Glutamatergic neuron (in vitro differentiated cells): Measurements from ENCODE around the gene MEIS3. TPM values are rescaled to one million over a fixed set of nuclear protein-coding genes. Genes with fewer than 3 reads are reported as not detected.

ENCODE experiments used
- DNase-seq: peaks from one replicate; pipeline ENCODE4 v3.0.0; 2022
- H3K27ac Mint-ChIP-seq: one replicate; pipeline ENCODE4 v1.8.0; 2020; ENCODE audit warnings: mild to moderate bottlenecking, mixed read lengths, inconsistent platforms; ENCODE audit not compliant: unreplicated experiment
- H3K27me3 Mint-ChIP-seq: one replicate; pipeline ENCODE4 v1.8.0; 2020; ENCODE audit warnings: mild to moderate bottlenecking, moderate library complexity, mixed read lengths, inconsistent platforms; ENCODE audit not compliant: unreplicated experiment
- H3K36me3 Mint-ChIP-seq: one replicate; pipeline ENCODE4 v1.8.0; 2020; ENCODE audit warnings: mild to moderate bottlenecking, mixed read lengths, inconsistent platforms; ENCODE audit not compliant: unreplicated experiment
- H3K4me1 Mint-ChIP-seq: one replicate; pipeline ENCODE4 v1.8.0; 2020; ENCODE audit warnings: mild to moderate bottlenecking, low read depth, mixed read lengths, inconsistent platforms; ENCODE audit not compliant: unreplicated experiment
- H3K4me3 Mint-ChIP-seq: one replicate; pipeline ENCODE4 v1.8.0; 2020; ENCODE audit warnings: mild to moderate bottlenecking, mixed read lengths, inconsistent platforms; ENCODE audit not compliant: unreplicated experiment
- H3K9me3 Mint-ChIP-seq: one replicate; pipeline ENCODE4 v1.8.0; 2020; ENCODE audit warnings: mild to moderate bottlenecking, moderate library complexity, mixed read lengths, inconsistent platforms; ENCODE audit not compliant: unreplicated experiment
- total RNA-seq: library from RNA; stranded (reverse); fragmentation: NEBNext Ultra II Directional; extraction: Animal tissue kit (Norgen Biotek cat#: 25700); gene quantifications from one replicate; pipeline ENCODE4 v1.2.1, GENCODE V29; 2021; ENCODE audit not compliant: unreplicated experiment
- TF ChIP-seq, protein P1 (sequence below): fragments of 200-600 bp; sonication (generic); IDR thresholded peaks from one replicate; pipeline ENCODE4 v1.5.0; 2021; ENCODE audit not compliant: partially characterized antibody, unreplicated experiment

The MEIS3 gene
- total RNA-seq, 1 donor from 2014 or later: 255 TPM

GRCh38 chr19:47374876-47375693 is 44.2 kb downstream of the MEIS3 start:
- H3K4me3 Mint-ChIP-seq: no peak overlapping the region
- DNase-seq: no peak
- H3K9me3 Mint-ChIP-seq: peaks cover 6% of the 10 kb centered on the region
- H3K36me3 Mint-ChIP-seq: no peaks in the 10 kb centered on the region
- TF ChIP-seq, protein P1, sequence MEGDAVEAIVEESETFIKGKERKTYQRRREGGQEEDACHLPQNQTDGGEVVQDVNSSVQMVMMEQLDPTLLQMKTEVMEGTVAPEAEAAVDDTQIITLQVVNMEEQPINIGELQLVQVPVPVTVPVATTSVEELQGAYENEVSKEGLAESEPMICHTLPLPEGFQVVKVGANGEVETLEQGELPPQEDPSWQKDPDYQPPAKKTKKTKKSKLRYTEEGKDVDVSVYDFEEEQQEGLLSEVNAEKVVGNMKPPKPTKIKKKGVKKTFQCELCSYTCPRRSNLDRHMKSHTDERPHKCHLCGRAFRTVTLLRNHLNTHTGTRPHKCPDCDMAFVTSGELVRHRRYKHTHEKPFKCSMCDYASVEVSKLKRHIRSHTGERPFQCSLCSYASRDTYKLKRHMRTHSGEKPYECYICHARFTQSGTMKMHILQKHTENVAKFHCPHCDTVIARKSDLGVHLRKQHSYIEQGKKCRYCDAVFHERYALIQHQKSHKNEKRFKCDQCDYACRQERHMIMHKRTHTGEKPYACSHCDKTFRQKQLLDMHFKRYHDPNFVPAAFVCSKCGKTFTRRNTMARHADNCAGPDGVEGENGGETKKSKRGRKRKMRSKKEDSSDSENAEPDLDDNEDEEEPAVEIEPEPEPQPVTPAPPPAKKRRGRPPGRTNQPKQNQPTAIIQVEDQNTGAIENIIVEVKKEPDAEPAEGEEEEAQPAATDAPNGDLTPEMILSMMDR: no peak
- H3K27ac Mint-ChIP-seq: no peak overlapping the region
- peaks cover 9% of the 10 kb centered on the region for H3K4me1 Mint-ChIP-seq
- peaks cover 15% of the 10 kb centered on the region for H3K27me3 Mint-ChIP-seq

DNA sequence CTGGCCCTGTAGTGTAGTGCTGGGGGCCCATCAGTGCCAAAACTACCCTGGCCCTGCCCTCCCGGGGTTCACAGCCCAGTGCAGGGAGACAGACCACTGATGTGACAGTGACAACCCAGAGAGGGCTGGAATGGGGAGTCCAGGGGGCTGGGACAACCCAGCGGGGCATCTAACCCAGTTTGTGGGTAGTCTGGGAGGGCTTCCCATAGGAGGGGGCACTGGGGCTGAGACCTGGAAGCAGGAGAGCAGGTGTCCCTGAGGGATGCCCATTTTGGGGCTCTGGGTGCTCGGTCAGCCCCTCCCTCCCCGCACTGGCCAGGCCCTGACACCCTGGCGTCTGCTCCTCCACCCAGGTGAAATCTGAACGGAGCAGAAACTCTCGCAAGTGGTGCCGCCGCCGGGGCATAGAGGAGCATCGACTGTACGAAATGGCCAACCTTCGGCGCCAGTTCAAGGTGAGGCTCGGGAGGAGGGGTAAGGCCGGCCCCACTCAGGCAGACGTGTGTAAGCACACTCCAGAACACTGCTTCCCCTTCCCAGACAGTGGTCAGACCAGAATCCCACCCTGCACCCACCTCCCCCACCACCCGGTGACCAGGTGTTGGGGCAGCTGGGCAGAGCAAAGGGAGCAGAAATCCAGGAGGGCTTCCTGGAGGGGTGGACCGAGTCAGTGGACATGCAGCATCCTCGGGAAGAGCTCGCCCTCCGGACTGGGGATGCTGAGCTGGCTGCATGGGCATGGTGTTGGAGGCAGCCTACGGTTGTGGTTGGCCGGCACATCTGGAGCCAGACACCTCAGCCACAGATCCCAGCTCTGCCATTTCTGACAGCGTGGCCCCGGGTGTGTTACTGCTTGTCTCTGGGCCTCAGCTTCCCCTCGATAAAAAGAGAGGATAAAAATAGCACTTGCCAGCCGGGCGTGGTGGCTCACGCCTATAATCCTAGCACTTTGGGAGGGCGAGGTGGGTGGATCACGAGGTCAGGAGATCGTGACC is 45.8 kb downstream of the MEIS3 start:
- H3K36me3 Mint-ChIP-seq: peaks cover 5% of the 10 kb centered on the region
- peaks cover 16% of the 10 kb centered on the region for H3K27me3 Mint-ChIP-seq
- H3K4me1 Mint-ChIP-seq: peaks cover 17% of the 10 kb centered on the region
- no peak overlapping the region for H3K4me3 Mint-ChIP-seq
- TF ChIP-seq, protein P1: no peak
- peaks cover 4% of the 10 kb centered on the region for H3K9me3 Mint-ChIP-seq
- no peak for DNase-seq
- no peak overlapping the region for H3K27ac Mint-ChIP-seq

DNA sequence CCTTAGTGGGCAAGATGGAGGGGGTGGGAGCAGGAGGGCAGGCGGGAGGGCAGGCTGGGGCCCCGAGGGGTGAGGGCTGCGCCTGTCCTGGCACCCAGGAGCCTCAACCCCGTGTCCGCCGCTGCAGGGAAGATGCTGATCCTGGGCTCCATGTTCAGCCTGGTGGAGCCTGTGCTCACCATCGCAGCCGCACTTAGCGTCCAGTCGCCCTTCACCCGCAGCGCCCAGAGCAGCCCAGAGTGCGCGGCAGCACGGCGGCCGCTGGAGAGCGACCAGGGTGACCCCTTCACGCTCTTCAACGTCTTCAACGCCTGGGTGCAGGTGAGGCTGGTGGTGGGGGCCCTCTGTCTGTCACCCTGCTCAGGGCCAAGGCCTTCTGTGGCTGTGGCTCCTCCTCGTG is 46.7 kb downstream of the MEIS3 start:
- TF ChIP-seq, protein P1: no peak
- Mint-ChIP-seq H3K9me3 (peaks cover 4% of the 10 kb centered on the region), H3K27me3 (peaks cover 16% of the 10 kb centered on the region), H3K36me3 (peaks cover 5% of the 10 kb centered on the region), H3K4me1 (peaks cover 17% of the 10 kb centered on the region), H3K27ac (no peak overlapping the region), H3K4me3 (no peak overlapping the region)
- no peak for DNase-seq

- TF ChIP-seq, protein P1: no peak
- H3K36me3 Mint-ChIP-seq: peaks cover 5% of the 10 kb centered on the region
- no peak overlapping the region for H3K27ac Mint-ChIP-seq
- H3K9me3 Mint-ChIP-seq: peaks cover 2% of the 10 kb centered on the region
- peaks cover 13% of the 10 kb centered on the region for H3K27me3 Mint-ChIP-seq
- H3K4me3 Mint-ChIP-seq: no peak overlapping the region
- no peak for DNase-seq
- peaks cover 13% of the 10 kb centered on the region for H3K4me1 Mint-ChIP-seq
Observed at GRCh38 chr19:47371261-47371660, 48.1 kb downstream of the MEIS3 start.
